GF-D8 (cell line): Measurements from ENCODE around the gene ACP4.

Experiments used
- DNase-seq: peaks from one replicate; lab custom pipeline; 2025; lab: John Stamatoyannopoulos, UW

The ACP4 gene

DNA sequence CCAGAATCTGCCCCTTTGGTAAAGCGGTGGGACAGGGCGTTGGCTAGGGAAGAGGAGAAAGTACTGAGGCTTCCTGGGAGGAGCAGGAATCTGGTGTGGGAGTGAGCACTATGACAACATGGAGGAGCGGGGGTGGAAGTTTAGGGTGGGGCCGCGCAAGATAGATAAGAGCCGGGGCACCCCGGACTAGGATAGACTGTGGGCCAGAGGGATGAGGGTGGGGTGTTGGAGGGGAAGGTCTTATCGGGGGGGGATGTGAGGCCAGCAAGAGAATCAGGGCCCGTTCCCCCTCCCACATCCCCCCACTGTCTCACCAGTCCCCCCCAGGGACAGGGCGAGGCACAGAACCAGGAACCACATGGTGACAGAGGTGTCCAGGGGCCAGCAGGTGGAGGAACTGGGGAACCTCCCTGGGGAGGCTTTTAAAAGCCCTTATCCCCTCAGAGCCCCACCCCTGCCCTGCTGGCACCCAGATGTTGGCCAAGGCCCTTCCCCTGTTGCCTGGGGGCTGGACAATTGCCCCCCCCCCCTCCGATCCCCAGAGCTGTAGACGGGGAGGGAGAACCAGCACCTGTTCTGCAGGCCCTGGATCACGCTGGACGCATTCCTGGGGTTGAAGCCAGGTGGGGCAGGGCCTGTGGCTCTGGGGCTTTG is 33.3 kb downstream of the ACP4 start, which contains the start of gene KLK1:
Gene KLK1, minus strand, starts transcription at position 399 of the 654 bp plus-strand sequence. Its CDS starts 39 bp downstream, at position 360.
- DNase-seq = no peak

DNA sequence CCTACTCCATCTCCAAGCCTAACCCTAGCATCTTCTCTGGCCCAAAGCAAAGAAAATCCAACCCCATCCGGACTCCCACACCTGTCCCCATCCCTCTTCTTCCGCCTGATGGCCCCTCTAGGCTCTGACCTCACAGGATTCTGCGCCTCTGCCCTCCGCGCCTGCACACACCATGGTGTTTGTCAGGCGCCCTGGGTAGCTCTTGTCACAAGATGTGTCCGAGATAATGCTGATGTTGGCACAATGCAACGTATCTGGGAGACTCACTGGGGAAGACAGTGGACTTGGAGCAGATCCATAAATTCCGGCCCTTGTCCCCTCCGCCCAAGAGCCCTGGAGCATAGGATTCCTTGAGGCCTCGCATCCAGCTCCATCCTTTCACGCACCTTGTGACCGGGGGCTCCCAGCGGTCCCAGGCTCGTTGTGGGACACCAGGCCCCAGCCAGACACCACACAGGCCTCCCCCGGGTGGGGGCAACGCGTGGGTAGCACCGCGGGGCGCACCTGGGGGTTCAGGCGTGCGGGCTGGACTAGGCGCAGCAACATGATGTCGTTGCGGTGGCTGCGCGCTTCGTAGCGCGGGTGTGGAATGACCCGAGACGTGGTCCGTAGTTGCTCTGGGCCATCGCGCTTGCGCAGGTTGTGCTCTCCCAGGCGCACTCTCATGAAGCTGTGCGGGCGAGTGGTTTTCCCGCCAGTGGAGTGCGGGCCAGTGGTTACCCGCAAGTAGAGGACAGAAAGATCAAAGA is 36.5 kb downstream of the ACP4 start:
- no peak for DNase-seq

DNA sequence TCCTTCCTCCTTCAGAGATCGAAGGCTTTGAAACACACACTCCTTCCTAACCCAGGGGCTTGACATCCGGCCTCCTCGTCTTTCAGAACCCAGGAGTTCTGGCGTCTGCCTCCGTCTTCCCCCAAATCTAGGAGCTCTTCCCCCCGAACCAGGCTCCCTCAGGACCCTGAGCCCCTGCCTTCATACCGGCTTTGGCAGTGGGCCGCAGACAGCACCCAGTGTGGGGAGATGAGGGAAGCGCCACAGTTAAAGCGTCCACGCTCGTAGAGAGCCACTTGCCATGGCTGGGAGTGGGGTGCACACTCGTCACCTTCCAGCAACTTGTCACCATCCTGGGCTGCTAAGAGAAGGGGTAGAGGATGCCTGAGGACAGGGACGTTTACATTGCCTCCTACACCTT is 37.3 kb downstream of the ACP4 start:
- DNase-seq = no peak

DNA sequence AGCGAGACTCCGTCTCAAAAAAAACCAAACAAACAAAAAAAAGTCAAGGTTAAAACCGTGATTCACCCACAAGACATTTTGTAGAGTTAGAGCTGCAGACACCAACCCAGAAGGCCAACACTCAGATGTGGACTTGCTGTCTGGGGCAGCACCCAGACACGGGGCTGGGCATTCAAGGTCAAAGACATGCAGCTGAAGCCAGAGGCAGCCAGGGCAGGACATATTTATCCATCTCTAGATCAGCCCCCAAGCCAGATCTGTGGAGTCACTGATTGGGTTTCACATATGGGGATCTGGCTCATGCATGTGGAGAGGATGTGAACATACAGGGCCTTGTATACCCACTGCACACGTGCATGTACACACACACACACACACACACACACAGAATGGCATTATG is 39.6 kb downstream of the ACP4 start:
- no peak for DNase-seq

DNA sequence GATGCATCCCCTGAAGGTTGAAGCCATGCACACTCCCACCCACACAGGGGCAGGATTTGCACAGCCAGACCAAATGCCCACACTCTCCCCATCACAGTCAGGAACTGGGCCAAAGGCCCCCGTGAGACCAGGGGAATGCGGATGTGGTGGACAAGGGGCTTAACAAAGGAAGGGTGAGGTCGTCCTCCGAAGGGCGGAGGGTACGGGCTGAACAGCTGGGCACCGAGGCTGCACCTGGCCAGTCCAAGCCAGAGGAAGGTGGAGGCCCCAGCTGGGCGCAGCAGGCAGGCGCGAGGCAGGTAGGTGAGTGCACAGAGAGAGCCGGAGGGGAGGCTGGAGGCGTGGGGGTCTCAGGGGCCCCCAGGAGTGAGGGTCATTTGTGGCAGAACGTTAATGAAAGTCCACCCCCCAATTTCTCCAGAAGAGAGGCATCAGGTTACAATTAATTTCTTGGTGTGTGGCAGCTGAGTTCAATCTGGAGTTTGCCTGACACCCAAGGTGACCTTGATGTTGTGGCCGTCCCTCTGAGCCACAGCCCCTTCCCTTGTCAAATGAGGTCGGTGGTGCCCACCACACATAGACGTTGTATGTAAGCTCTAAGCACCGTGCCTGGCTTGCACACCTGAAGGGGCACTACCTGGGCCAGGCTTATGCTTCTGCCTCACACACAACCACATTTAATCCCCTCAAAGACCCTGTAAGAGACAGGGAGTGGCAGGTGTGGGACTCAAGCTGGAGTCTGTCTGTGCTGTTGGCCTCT is 40.2 kb downstream of the ACP4 start:
- DNase-seq = no peak

DNA sequence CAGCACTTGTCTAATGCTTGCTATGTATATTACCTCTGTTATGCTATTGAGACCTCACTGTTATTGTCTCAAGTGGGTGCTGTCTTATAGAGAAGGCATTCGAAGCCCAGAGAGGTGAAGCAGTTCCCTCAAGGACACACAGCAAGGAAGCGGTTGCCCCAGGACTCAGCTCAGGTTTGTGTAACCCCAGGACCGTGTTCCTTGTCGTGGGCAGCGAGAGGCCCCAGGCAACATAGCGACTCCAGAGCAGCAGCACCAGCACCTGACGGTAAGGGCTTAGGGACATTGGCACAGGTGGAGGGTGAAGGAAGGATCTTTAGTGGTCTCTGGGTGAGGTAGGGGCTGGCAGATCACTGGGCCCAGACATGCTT is 40.8 kb downstream of the ACP4 start:
- DNase-seq = no peak

DNA sequence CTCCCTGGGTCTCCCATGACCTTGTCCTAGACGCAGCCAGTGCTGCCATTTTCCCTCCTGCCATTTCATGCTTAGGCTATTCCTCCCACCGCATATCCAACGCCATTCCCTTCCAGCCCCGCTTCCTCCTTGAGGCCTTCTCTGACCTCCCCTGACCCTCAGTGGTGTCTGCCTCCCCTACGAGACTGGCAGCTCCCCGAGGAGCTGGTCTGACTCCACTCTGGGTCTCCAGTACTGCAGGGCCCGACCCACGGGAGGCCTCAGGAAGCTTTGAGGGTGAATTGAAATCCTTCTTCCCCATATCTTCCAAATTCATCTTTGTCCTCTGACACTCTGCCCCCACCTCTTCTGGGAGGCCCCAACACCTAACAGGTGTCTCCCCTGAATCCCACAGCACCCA is 42.5 kb downstream of the ACP4 start:
- DNase-seq = no peak

DNA sequence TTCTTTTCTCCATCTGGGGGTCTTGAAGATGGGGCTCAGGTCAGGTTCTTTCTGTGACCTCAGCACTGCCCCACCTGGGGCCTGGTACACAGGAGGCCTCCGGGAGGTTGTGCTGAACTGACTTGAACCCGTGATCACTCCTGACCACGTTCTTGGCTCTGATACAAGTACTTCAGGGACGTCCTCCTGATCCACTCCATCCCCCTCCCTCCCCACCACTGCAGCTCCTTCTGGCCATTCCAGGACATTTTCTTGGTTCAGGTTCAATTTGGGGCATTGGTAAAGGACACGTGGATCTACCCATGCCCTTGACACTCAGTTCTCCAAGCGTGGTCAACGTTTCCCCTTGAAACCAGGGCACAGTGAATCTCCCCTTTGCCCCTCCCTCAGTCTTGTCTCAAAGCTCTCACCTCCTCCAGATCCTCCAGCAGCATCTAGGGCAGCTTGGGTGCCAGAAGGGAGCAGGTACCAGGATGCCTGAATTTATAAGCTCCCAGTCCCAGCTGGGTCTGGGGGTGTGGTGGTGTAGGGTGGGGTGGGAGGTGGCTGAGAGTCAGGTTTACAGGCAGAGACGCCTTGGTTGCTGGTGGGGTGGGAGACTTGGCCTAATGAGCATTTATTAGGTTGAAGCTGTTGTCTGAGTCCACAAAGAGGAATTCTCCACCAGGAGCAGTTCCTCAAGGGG is 43.0 kb downstream of the ACP4 start, which contains the start of gene KLK15:
Gene KLK15, minus strand, starts transcription at position 458 of the 685 bp plus-strand sequence. CDS start 2,082 bp downstream, outside the sequence.
- DNase-seq = no peak

DNA sequence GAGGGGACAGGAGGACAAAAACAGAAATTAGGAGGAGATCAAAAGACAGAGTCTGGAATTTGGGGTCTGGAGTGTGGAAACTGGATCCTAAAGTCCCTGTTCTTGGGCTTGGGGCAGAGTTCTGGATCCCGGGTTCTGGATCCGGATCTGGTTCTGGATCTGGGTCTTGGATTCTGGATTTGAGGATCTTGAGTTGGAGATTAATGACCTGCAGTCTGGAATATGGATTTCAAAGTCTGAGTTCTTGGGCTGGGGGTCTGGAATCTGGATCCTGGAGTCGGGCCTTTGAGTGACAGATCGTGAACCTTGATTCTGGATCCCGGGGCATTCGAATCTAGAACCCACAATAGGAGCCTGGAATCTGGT is 43.6 kb downstream of the ACP4 start:
- no peak for DNase-seq

DNA sequence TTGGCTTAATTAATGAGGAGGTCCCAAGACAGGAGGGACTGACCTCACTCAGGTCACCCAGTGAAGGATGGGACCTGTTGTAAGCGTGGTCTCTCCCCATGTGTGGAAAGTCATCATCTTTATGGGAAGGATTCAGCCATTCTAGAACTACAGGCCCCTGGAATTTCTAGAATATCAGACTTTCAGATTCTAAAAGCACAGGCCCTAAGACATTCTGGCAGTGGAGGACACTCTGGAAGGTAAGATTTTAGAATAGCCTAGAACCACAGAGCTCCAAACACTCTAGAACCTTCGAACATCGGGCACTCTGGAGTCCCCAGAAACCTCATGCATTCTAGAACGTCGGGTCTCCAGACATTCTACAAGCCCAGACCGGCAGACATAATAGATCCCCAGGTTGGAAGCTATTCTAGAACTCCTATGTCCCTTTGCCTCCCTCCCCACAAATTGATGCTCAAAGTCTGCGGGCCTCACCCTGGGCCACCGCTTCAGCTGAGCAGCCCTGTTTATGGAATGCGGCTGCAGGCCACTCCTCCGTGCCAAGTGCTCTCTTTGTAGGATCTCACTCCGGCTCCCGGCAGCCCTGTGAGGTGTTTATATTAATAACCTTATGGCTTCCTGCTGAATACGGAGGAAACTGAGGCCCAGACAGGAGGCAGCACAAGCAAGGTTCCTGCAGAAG is 45.0 kb downstream of the ACP4 start:
- DNase-seq = no peak

DNA sequence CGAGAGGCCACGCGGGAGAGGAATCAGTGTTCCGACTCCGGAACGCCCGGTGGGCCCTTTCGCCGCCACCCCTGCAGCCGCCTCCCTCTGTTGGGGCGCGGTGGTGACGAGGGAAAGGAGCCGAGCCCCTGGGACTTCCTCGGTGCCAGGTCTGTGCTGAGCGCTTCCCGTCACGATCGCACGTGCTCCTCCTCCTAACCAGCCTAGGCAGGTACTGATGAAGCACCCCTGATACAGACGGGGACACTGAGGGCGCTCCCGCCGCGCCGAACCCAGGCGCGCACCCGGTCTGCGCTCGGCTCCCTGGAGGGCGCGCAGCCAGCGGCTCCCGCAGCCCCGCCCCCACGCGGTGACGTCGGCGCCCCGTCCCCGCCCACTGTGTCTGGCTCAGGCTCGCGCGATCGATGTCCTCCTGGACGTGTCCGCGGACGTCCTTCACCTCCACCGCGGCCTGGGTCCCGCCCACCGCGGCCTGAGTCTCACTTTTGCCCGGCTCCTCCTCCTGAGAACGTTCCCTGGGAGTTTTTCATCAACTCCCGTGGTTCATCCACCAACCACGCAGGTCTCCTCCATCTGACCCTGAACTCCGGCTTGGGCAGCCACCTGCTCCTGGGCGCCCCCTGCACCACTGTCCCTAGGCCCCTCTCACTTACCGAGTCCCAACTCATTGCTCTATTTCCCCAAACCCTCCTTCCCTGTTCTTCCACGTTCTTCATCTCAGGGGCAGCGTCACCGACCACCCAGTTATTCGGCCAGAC is 45.7 kb downstream of the ACP4 start:
- DNase-seq = no peak

DNA sequence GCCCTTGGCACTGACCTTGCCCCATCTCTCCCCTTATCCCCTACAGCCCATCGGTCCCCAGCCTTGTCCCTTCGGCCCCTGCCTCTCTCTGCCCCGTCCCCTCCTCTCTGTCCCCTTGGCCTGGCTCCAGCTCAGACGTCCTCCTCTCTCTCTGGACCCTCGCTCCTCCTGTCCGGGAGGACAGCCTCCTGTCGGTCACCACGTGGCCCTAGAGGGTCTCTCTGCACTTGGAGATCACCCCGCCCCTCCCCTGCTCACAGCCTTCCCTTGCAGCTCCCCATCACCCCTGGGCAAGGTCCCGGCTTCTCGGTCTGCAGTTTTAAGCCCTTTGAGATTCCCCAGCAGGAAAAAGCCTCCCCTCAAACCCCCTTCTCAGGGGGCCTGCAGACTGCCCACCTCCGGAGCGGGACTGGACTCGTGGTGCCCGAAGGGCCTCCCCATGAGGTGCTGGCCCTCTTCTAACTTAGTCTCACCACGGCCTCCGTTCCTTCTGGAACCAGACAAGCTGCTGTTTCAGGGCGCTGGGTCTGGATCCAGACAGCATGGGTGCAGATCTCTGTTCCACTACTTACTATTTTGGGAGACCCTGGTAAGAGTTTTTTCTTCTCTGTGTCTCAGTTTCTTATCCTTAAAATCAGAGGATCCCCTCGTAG is 46.5 kb downstream of the ACP4 start:
- no peak for DNase-seq

DNA sequence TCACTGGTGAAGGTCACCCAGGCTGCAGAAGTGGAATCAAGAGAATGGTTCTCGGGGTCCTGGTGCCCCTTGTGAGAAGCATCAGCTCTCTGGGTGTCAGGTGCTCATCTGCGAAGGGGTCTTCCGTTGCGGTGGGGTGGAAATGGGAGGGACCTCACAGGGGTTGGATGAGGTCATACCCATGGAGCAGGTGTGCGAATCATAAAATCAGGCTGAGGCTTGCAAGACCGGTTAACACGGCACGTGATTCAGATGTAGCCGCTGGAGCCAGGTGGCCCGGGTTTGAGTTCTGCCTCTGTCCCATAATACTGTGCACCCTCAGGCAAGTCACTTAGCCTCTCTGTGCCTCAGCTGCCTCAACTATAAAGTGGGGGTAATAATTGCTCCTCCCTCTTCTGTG is 47.1 kb downstream of the ACP4 start:
- no peak for DNase-seq

DNA sequence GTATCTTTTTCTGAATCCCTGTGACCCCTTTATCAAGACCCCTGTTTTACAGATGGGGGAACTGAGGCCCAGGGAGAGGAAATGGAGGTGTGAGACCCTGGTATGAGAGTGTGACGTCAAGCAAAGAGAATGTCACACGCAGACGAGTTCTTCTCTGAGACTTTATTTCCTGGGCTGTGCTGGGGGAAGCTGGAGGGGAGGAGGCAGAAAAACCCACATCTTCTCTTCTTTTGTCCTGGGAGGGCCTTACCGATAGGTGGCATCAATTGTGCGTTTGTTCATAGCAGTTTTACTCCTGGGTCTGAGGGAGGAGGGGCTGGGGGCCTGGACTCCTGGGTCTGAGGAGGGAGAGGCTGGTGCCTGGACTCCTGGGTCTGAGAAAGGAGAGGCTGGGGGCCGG is 48.0 kb downstream of the ACP4 start:
- no peak for DNase-seq

DNA sequence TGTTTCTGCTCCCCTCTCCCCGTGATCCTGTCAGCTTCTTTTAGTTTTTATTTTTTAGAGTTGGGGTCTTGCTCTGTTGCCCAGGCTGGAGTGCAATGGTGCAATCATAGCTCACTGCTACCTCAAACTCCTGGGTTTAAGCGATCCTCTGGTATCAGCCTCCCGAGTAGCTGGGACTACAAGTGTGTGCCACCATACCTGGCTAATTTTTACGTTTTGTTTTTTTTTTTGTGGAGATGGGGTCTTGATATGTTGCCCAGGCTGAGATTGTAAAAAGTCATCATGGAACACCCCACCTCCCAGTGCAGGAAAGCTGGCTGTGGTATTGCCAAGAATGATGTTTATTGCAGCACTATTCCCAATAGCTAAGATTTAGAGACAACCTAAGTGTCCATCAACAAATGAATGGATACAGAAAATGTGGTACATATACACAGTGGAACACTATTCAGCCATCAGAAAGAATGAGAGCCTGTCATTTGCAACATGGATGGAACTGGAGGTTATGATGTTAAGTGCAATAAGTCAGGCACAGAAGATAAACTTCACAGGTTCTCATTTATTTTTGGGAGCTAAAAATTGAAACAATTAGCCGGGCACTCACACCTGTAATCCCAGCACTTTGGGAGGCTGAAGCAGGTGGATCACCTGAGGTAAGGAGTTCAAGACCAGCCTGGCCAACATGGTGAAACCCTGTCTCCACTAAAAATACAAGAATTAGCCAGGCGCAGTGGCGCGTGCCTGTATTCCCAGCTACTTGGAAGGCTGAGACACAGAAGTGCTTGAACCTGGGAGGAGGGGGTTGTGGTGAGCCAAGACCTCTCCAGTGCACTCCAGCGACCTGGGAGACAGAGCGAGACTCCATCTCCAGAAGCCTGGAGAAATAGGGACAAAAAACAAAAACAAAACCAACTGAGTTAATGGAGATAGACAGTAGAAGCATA is 49.8 kb downstream of the ACP4 start:
- no peak for DNase-seq

DNA sequence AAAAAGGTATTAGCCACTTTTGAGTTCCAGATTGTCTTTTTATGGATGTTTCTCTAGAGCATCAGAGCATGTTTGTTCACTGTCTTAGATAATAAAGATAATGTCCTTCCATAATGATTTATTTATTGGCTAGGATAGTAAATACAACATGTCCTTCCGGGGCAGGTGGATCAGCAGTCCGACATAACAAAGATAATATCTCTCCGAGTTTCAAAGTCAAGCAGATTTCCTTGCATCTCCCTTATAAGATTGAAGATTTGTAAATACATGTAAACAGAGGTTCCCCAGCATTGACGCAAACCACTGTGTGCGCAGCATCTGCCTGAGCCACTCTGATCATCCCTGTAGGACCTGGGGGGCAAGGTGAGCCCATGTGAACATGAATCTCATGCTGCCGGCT is 51.9 kb downstream of the ACP4 start:
- DNase-seq = no peak

DNA sequence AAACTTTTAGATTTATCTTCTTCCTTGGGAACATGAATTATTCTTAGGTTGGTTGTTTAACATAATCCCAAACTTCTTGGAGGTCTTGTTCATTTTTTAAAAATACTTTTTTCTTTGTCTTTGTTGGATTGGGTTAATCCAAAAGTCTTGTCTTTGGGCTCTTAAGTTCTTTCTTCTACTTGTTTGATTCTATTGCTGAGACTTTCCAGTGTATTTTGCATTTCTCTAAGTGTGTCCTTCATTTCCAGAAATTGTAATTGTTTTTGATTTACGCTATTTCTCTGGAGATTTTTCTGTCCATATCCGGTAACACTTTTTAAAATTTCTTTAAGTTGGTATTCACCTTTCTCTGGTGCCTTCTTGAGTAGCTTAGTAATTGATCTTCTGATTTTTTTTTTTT is 53.0 kb downstream of the ACP4 start:
- no peak for DNase-seq

DNA sequence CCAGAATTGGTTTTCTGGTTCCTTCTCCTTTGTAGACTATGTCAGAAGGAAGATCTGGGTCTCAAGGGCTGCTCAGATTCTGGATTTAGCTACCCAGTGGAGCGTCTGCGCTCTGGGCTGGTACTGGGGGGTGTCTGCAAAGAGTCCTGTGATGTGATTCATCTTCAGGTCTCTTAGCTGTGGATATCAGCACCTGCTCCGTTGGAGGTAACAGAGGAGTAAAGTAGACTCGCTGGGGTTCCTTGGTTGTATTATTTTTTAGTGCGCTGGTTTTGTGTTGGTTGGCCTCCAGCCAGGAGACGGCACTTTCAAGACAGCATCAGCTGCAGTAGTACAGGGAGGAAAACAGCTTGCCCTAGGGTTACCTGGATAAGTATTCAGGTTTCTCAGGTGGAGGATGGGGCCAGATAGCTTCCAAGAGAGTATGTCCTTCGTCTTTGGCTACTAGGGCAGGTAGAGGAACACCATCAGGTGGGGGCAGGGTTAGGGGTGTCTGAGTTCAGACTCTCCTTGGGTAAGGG is 53.5 kb downstream of the ACP4 start:
- no peak for DNase-seq

DNA sequence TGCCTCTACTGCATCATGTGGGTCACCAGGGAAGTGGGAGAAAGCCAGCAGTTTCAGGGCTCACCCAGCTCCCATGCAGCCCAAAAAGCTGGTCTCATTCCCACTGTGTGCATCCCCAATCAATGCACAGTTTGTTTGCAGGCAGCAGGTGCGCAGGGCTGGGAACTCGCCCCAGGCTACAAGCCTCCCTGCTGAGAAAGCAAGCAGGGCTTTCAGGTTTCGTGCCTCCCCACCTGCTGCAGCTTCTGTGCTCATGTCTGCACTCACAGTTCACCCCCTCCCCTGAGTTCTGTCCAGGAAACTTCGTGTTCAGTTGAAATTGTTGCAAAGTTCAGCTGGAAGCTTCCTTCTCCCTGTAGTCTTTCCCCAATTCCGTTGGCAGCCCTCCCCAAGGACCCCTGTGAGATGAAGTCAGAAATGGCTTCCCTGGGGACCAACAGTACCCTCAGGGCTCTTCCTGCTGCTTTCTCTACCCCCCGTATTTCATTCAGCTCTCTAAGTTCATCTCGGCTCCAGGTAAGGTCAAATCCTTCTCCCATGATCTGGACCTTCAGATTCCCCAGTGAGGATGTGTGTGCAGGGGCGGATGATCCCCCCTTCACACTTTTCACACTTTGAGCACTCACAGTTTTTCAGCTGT is 54.2 kb downstream of the ACP4 start:
- DNase-seq = no peak
